ENCODE results near the gene KATNAL1. TPM values are rescaled to one million over a fixed set of nuclear protein-coding genes. Genes with fewer than 3 reads are reported as not detected.

The KATNAL1 gene
- total and polyA plus RNA-seq, 10 of the 15 experiments (the other 5 are each of a cell fraction or from before 2014, with no cell fraction given) = 6.5 to 18.7 (median 11.7) TPM

Small RNA genes lying within 50 kb of the gene (small RNA-seq; reads per million reads assigned to genes)
- gene RNU6-64P = not detected

Other genes with a start within 250 kb of the KATNAL1 start
- 0.06 and 0.11 TPM in 2 replicates for gene UBE2L5, start 114.9 kb upstream of the KATNAL1 start, total RNA-seq (2014; rRNA removed)
- gene UBE2L5, start 114.9 kb upstream of the KATNAL1 start, total RNA-seq (2014; rRNA removed; fragmentation: Illumina TruSeq; extraction: Trizol) = not detected in 2 replicates
- not detected in 2 replicates for gene UBE2L5, start 114.9 kb upstream of the KATNAL1 start, total RNA-seq (2021)
- 0.22 and 0.32 TPM in 2 replicates for gene UBE2L5, start 114.9 kb upstream of the KATNAL1 start, polyA plus RNA-seq (2011; rRNA removed)
- gene UBE2L5, start 114.9 kb upstream of the KATNAL1 start, polyA plus RNA-seq (2014; fragmentation: Illumina TruSeq; extraction: Trizol) = 0.29 TPM in 1 of 2 replicates, not detected in the other
- gene UBE2L5, start 114.9 kb upstream of the KATNAL1 start, polyA plus RNA-seq (2014; fragmentation: Nextera tagmentation; extraction: Ambion mirVana) = under 1 TPM; 0.03 to 0.11 TPM
- 1.1 TPM in 1 of 2 replicates, not detected in the other for gene UBE2L5, start 114.9 kb upstream of the KATNAL1 start, polyA plus RNA-seq (2014; rRNA removed)
- gene UBE2L5, start 114.9 kb upstream of the KATNAL1 start, polyA plus RNA-seq (2016; fragmentation: Nextera tagmentation; extraction: Ambion mirVana) = under 1 TPM; 0.17 to 0.21 TPM
- gene HMGB1, start 158.4 kb upstream of the KATNAL1 start, total RNA-seq (2014; rRNA removed) = 550 and 625 TPM in 2 replicates
- 1,176 and 1,210 TPM in 2 replicates for gene HMGB1, start 158.4 kb upstream of the KATNAL1 start, total RNA-seq (2014; rRNA removed; fragmentation: Illumina TruSeq; extraction: Trizol)
- gene HMGB1, start 158.4 kb upstream of the KATNAL1 start, total RNA-seq (2021) = 573 and 591 TPM in 2 replicates
- gene HMGB1, start 158.4 kb upstream of the KATNAL1 start, polyA plus RNA-seq (2011; rRNA removed) = 365 and 533 TPM in 2 replicates
- gene HMGB1, start 158.4 kb upstream of the KATNAL1 start, polyA plus RNA-seq (2014; fragmentation: Illumina TruSeq; extraction: Trizol) = 1,581 and 1,586 TPM in 2 replicates
- gene HMGB1, start 158.4 kb upstream of the KATNAL1 start, polyA plus RNA-seq (2014; fragmentation: Nextera tagmentation; extraction: Ambion mirVana) = 1,000 to 10,000 TPM; 2,416 to 2,529 TPM
- gene HMGB1, start 158.4 kb upstream of the KATNAL1 start, polyA plus RNA-seq (2014; rRNA removed) = 709 and 796 TPM in 2 replicates
- gene HMGB1, start 158.4 kb upstream of the KATNAL1 start, polyA plus RNA-seq (2016; fragmentation: Nextera tagmentation; extraction: Ambion mirVana) = 1,000 to 10,000 TPM; 1,596 to 1,698 TPM